Spinal cord (tissue), 10 donors: Measurements from ENCODE around the gene ZNF804B. TPM values are rescaled to one million over a fixed set of nuclear protein-coding genes. Genes with fewer than 3 reads are reported as not detected.

ENCODE experiments used
- DNase-seq, 6 donors: peaks; one replicate each; pipeline versions ENCODE4 v3.0.0 to v3.0.0-alpha.2; 2013 to 2015; ENCODE audit warnings: low spot score in 6 of 6, low read depth in 4 of 6
- H3K27ac ChIP-seq: one replicate; pipeline ENCODE4 v1.5.1; 2013; ENCODE audit warnings: low read depth, low read length, control low read depth
- H3K27me3 ChIP-seq: one replicate; pipeline ENCODE4 v1.6.1; 2013; ENCODE audit warnings: low read length; ENCODE audit not compliant: control insufficient read depth, insufficient read depth
- H3K36me3 ChIP-seq: one replicate; pipeline ENCODE4 v1.6.1; 2013; ENCODE audit warnings: low read length; ENCODE audit not compliant: control insufficient read depth, insufficient read depth
- H3K4me1 ChIP-seq: one replicate; pipeline ENCODE4 v1.6.1; 2013; ENCODE audit warnings: low read length; ENCODE audit not compliant: control insufficient read depth, insufficient read depth
- H3K4me3 ChIP-seq: one replicate; pipeline ENCODE4 v1.5.1; 2013; ENCODE audit warnings: low read depth, low read length, control low read depth
- H3K9me3 ChIP-seq: one replicate; pipeline ENCODE4 v1.6.1; 2013; ENCODE audit warnings: low read length; ENCODE audit not compliant: control insufficient read depth, insufficient read depth
- WGBS: methylation state at CpG from one replicate; pipeline ENCODE4 v1.1.5; 2013; ENCODE audit warnings: missing lambda C conversion rate; ENCODE audit not compliant: insufficient coverage; 5-methylcytosine and 5-hydroxymethylcytosine counted together
- long read RNA-seq, 4 donors: transcript quantifications; one replicate each; lab custom pipeline, GENCODE V29; 2026
- polyA plus RNA-seq, 2 donors: library from polyadenylated mRNA; unstranded; fragments of 120-200 nt; gene quantifications; one replicate each; pipeline ENCODE4 v1.2.1, GENCODE V29; 2013; ENCODE audit not compliant: insufficient read length in 2 of 2
- total RNA-seq, 2 donors: library from RNA; depleted of rRNA in 1 of 2; stranded (reverse); fragments of 120-200 nt in 1 of 2; fragments of >200 nt in 1 of 2; gene quantifications; one replicate each; pipeline versions ENCODE4 v1.2.3 to v1.2.4, GENCODE V29; 2013 to 2014
- donor health status: healthy.

The ZNF804B gene
- total RNA-seq (1 to 10 TPM; 2.0 to 5.5 TPM), polyA plus RNA-seq (1 to 10 TPM in 1 of 2 donors, under 1 TPM in 1; 0.96 to 2.3 TPM)
- long read RNA-seq, donor 1, result 0 reads
- long read RNA-seq, donor 2, partial matches to known transcripts, result 0 of 1 reads
- long read RNA-seq, donor 2, other reads (novel, unspliced or antisense), result 0 of 1 reads
- long read RNA-seq, donor 3, partial matches to known transcripts, result 0 of 1 reads
- long read RNA-seq, donor 3, other reads (novel, unspliced or antisense), result 0 of 1 reads
- long read RNA-seq, donor 4, result 0 reads

DNA sequence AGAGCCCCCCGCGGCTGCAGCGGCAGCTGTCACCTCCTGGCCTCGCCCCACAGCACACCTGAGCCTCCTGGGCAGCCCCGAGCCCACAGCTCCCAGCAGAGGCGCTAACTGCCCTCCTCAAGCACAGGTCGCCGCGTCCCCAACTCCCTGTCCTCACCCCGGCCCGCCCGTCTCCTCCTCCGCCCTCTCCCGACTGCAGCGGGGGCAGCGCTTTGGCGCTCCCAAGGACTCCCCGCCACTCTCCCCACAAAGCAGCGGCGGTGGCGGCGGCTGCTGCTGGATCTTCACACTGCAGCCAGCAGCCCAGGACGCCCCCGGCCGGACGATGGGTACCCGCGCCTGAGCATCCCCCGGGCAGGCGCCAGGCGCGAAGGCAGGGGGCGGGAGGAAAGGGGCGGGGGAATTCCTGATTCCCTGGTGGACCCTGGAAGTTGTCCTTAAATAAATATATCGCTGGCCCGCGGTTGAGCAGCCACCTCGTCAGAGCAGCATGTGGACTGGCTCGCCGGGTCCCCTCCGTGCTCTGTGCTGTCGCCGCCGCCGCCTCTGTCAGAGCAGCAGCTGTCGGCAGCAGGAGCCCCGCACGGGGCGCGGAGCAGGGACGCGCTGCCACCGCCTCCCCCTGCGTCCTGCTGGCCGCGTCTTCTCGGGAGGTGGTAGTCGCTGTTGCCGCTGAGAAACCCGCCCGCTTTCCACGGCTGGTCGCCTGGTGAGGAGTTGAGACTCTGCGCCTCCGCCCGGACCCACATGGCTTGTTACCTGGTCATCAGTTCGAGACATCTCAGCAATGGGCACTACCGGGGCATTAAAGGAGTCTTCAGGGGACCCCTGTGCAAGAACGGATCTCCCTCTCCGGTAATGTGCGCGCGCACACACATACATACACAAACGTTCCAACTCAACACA, at the start of gene ZNF804B:
ZNF804B (plus strand) TSS at position 471 of the 906 bp plus-strand sequence; CDS start at position 748, 277 bp downstream.
- no peaks in the 10 kb centered on the region for H3K36me3 ChIP-seq
- WGBS, result under 1% methylated on average over 65 of the region's 74 CpGs
- H3K27ac ChIP-seq, result peak within 1 kb of the TSS; percentile 57
- H3K4me3 ChIP-seq, result peak within 1 kb of the TSS; percentile 67
- H3K4me1 ChIP-seq, result peaks cover 6% of the 10 kb centered on the region
- H3K27me3 ChIP-seq, result peaks cover 10% of the 10 kb centered on the region
- DNase-seq, result peak in 5 of 6 donors; percentile 28 to 83 (median 43)
- no peaks in the 10 kb centered on the region for H3K9me3 ChIP-seq

- Histone ChIP-seq H3K9me3 (no peaks in the 10 kb centered on the region), H3K4me3 (no peak overlapping the region), H3K27me3 (no peaks in the 10 kb centered on the region), H3K36me3 (no peaks in the 10 kb centered on the region), H3K27ac (no peak overlapping the region), H3K4me1 (no peaks in the 10 kb centered on the region)
- no peak for DNase-seq
- WGBS, result no CpG with 5 or more reads among the region's 2 CpGs
These were observed 23.6 kb upstream of the ZNF804B start for GRCh38 chr7:88735920-88736319.

DNA sequence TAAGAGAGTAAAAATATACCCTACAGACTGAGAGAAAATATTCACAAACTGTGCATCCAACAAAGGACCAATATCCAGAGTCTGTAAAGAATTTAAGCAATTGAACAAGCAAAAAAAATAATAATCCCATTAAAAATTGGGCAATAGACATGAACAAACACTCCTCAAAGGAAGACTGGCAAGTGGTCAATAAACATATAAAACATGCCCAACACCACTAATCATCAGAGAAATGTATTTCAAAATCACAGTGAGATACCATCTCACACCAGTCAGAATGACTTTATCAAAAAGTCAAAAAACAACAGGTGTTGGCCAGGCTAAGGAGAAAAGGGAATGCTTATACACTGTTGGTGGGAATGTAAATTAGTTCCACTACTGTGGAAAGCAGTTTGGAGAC, 21.9 kb upstream of the ZNF804B start:
- H3K36me3 ChIP-seq, result no peaks in the 10 kb centered on the region
- H3K27me3 ChIP-seq, result no peaks in the 10 kb centered on the region
- H3K27ac ChIP-seq, result no peak overlapping the region
- no peak for DNase-seq
- no peak overlapping the region for H3K4me3 ChIP-seq
- H3K9me3 ChIP-seq, result no peaks in the 10 kb centered on the region
- H3K4me1 ChIP-seq, result no peaks in the 10 kb centered on the region

DNA sequence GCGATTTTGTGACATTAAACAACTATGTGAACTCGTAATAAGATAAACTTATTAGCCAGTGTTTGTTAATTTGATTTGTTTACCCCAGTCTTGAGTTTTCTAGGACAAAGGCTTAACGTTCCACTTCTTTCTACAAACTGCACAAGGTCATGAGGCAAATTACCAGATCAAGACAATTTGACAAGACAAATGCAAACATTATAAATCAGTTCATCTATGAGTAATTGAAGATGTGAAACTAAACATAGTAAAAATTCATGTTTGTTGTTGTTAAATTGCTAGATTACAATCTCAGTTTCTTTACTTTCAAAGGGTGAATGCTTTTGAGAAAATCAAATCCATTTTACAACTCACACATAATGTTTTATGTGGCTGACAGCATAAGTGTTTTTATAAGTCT, 13.4 kb upstream of the ZNF804B start:
- no peak overlapping the region for H3K27ac ChIP-seq
- H3K4me3 ChIP-seq, result no peak overlapping the region
- no peaks in the 10 kb centered on the region for H3K27me3 ChIP-seq
- H3K36me3 ChIP-seq, result no peaks in the 10 kb centered on the region
- WGBS, result no CpG with 5 or more reads among the region's 3 CpGs
- no peaks in the 10 kb centered on the region for H3K9me3 ChIP-seq
- H3K4me1 ChIP-seq, result no peaks in the 10 kb centered on the region
- no peak for DNase-seq

DNA sequence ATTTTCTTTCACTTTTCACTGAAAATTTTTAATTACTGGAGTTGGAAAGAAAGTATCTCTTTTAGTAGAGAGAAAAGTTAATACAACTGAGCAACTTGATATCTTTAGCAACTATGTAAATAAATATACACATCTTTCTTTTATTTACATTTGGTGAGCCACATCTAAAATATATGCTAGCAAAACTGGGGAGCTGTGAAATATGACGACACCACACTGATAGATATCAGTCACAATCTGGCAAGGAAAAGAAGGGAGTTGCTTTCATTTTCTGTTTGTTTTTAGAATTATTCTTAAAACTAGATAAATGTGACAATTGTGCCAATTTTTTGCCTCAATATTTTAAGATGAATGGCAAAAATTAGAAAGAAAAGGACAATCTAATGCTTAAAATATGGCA, 2.7 kb upstream of the ZNF804B start:
- peaks cover 6% of the 10 kb centered on the region for H3K4me1 ChIP-seq
- WGBS, result no CpG with 5 or more reads among the region's 1 CpG
- no peak for DNase-seq
- H3K9me3 ChIP-seq, result no peaks in the 10 kb centered on the region
- H3K4me3 ChIP-seq, result no peak overlapping the region
- no peaks in the 10 kb centered on the region for H3K36me3 ChIP-seq
- peaks cover 10% of the 10 kb centered on the region for H3K27me3 ChIP-seq
- no peak overlapping the region for H3K27ac ChIP-seq

- no peak overlapping the region for H3K27ac ChIP-seq
- H3K27me3 ChIP-seq, result peaks cover 10% of the 10 kb centered on the region
- peaks cover 6% of the 10 kb centered on the region for H3K4me1 ChIP-seq
- H3K9me3 ChIP-seq, result no peaks in the 10 kb centered on the region
- DNase-seq, result no peak
- no peaks in the 10 kb centered on the region for H3K36me3 ChIP-seq
- 80% methylated on average over 1 of the region's 2 CpGs for WGBS
- H3K4me3 ChIP-seq, result no peak overlapping the region
These were observed 2.1 kb upstream of the ZNF804B start for GRCh38 chr7:88757371-88757770.

- Histone ChIP-seq H3K4me3 (peak overlapping the region; percentile 67), H3K27ac (peak overlapping the region; percentile 57), H3K4me1 (peaks cover 6% of the 10 kb centered on the region), H3K9me3 (no peaks in the 10 kb centered on the region), H3K27me3 (peaks cover 10% of the 10 kb centered on the region), H3K36me3 (no peaks in the 10 kb centered on the region)
- WGBS, result 1% methylated on average over 23 of the region's 33 CpGs
- DNase-seq, result peak in 5 of 6 donors; percentile 38 to 92 (median 61)
These were observed 895 bp upstream of the ZNF804B start for GRCh38 chr7:88758381-88759229.

DNA sequence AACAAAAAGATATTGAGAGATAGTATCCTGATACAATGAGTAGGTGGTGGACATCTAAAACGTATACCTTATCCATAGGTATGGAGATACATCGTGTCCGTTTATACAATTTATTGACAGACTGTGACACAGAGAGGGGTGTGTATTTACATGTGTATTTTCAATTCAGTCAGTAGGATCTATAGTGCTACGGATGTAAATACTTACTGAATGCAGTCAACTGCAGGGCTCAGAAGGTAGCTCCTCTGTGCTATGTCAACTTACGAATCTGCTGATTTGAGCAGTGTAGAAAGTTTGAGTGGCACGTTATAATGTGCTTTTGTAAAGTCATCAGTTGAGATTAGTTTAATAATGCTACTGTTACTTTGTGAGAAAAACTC, 626 bp downstream of the ZNF804B start:
- no peaks in the 10 kb centered on the region for H3K9me3 ChIP-seq
- H3K27ac ChIP-seq, result no peak overlapping the region
- peak in 1 of 6 donors; percentile 3 for DNase-seq
- H3K4me3 ChIP-seq, result peak overlapping the region; percentile 67
- peaks cover 6% of the 10 kb centered on the region for H3K4me1 ChIP-seq
- H3K36me3 ChIP-seq, result no peaks in the 10 kb centered on the region
- peaks cover 10% of the 10 kb centered on the region for H3K27me3 ChIP-seq
- WGBS, result 25% methylated on average over 2 of the region's 6 CpGs

DNA sequence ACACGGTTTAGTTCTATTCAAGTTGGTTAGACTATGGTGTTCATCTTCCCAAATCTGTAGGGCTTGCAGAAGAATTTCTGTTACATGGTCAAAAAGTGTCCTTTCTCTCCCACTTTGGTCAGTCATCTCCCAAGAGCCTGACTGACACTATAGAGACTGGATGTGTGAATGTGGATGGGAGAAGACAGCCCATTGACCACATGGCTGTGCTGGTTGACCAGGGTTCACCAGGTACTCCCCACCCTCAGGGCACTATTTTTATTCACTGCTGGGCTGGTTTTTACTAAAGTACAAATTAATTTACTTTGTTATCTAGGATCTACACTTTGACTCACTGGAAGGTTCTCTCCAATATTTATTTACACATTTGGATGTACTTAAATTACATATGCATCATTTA, 2.3 kb downstream of the ZNF804B start:
- DNase-seq, result peak in 1 of 6 donors; percentile 22
- peaks cover 6% of the 10 kb centered on the region for H3K4me1 ChIP-seq
- no peaks in the 10 kb centered on the region for H3K36me3 ChIP-seq
- no peak overlapping the region for H3K4me3 ChIP-seq
- peaks cover 10% of the 10 kb centered on the region for H3K27me3 ChIP-seq
- H3K27ac ChIP-seq, result no peak overlapping the region
- no CpG with 5 or more reads among the region's 1 CpG for WGBS
- no peaks in the 10 kb centered on the region for H3K9me3 ChIP-seq
